Small intestine (tissue), 7 donors: ENCODE results near the gene CCDC167. TPM values are rescaled to one million over a fixed set of nuclear protein-coding genes. Genes with fewer than 3 reads are reported as not detected.
"Not testable (repeated sequence)": the region's sequence is repeated elsewhere in the genome, so short reads cannot be mapped to it uniquely, and the experiment has no call there.

Experiments used
- DNase-seq, 2 donors: peaks; one replicate each; pipeline versions ENCODE4 v3.0.0 to v3.0.0-alpha.2; 2013
- FAIRE-seq: peaks from 2 replicates; lab custom pipeline; 2012; peaks lifted over from hg19 to GRCh38; lab: Jason Lieb, UNC
- H3K27ac ChIP-seq, 3 donors: one replicate each; pipeline ENCODE4 v1.5.1; 2013; ENCODE audit warnings: low read length in 2 of 3, mild to moderate bottlenecking in 2 of 3, control low read depth in 1 of 3, inconsistent platforms in 1 of 3, low read depth in 1 of 3, moderate library complexity in 1 of 3
- H3K27me3 ChIP-seq, 3 donors: one replicate each; pipeline ENCODE4 v1.6.1; 2013; ENCODE audit warnings: low read length in 3 of 3, inconsistent platforms in 1 of 3; ENCODE audit not compliant: control insufficient read depth in 3 of 3, insufficient read depth in 3 of 3
- H3K36me3 ChIP-seq, 3 donors: one replicate each; pipeline ENCODE4 v1.6.1; 2013; ENCODE audit warnings: low read length in 3 of 3, inconsistent platforms in 1 of 3, low read depth in 1 of 3, mild to moderate bottlenecking in 1 of 3, moderate library complexity in 1 of 3; ENCODE audit not compliant: control insufficient read depth in 3 of 3, insufficient read depth in 2 of 3
- H3K4me1 ChIP-seq, 3 donors: one replicate each; pipeline ENCODE4 v1.6.1; 2013; ENCODE audit warnings: low read length in 2 of 3, inconsistent platforms in 1 of 3, low read depth in 1 of 3, mild to moderate bottlenecking in 1 of 3, moderate library complexity in 1 of 3; ENCODE audit not compliant: control insufficient read depth in 3 of 3, insufficient read depth in 2 of 3
- H3K4me3 ChIP-seq, 3 donors: one replicate each; pipeline ENCODE4 v1.5.1; 2013; ENCODE audit warnings: low read length in 3 of 3, control low read depth in 1 of 3, inconsistent platforms in 1 of 3, low read depth in 1 of 3, mild to moderate bottlenecking in 1 of 3, moderate library complexity in 1 of 3
- H3K9me3 ChIP-seq, 2 donors: one replicate each; pipeline ENCODE4 v1.6.1; 2013; ENCODE audit warnings: low read depth in 1 of 2, low read length in 1 of 2; ENCODE audit not compliant: control insufficient read depth in 2 of 2, insufficient read depth in 1 of 2
- WGBS, 3 donors: extraction: QIAGEN DNeasy Blood & Tissue Kit; methylation state at CpG; one replicate each; pipeline ENCODE4 v1.1.7; 2013; 5-methylcytosine and 5-hydroxymethylcytosine counted together
- polyA plus RNA-seq, 4 donors: library from polyadenylated mRNA; stranded (reverse) in 3 of 4; unstranded in 1 of 4; fragments of 200-250 nt in 3 of 4; fragments of 120-200 nt in 1 of 4; gene quantifications; one replicate each; pipeline versions ENCODE4 v1.2.1 to v1.2.3, GENCODE V29; 2013
- donor health status: healthy with polysubstance abuse.
- donor health status: control.
- donor health status: control.
- donor health status: Bipolar disorder and iron deficiency.
- donor health status: healthy.

The CCDC167 gene
- polyA plus RNA-seq, 4 donors = 14.2 to 54.3 (median 25.4) TPM

DNA sequence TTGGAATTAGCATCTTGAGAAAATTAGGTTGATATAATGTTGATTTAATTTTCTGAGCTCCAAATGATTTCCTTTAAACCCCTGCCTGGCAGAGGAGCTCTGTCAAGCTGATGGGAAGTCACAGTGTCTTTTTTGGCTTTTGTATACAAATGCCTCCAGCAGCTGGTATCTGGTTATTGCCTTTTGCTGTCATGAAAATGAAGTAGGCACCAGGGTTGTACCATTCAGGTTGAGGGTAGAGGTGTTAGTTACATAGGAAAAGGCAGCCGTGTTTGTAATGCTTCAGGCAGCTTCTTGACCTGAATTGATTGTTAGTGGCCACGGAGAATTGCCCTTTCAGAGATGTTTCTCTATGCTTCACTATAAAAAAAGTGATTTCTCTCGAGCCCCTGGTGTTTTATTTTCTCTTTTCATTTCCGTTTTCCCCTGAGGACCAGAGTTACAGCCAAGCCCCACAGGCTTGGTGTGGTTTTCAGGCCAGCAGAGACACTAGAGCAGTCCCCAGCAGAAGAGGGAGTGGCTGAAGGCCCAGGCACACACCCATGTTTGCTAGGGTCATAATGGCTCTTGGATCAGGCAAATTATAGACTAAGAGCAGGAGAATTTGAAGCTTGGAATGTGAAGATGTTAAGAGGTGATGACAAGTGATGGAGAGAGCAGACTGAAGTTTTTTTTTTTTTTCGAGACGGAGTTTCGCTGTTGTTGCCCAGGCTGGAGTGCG is 45.1 kb downstream of the CCDC167 start:
- Histone ChIP-seq H3K4me3 (no peak overlapping the region), H3K9me3 (no peaks in the 10 kb centered on the region), H3K27ac (no peak overlapping the region), H3K27me3 (no peaks in the 10 kb centered on the region), H3K4me1 (no peaks in the 10 kb centered on the region), H3K36me3 (peaks cover 13 to 51% (median 21%) of the 10 kb centered on the region in 3 donors)
- DNase-seq (peak in 1 of 2 donors; percentile 5), FAIRE-seq (no peak)
- 88 to 91% (median 91%) methylated on average over 8 of the region's 8 CpGs for WGBS, 3 donors

GRCh38 chr6:37452522-37452921 is 47.2 kb downstream of the CCDC167 start:
- DNase-seq (no peak), FAIRE-seq (no peak)
- 77 to 91% (median 87%) methylated on average over 3 of the region's 3 CpGs for WGBS, 3 donors
- no peaks in the 10 kb centered on the region for H3K4me1 ChIP-seq
- no peak overlapping the region for H3K27ac ChIP-seq
- peaks cover 10 to 55% (median 21%) of the 10 kb centered on the region in 3 donors for H3K36me3 ChIP-seq
- no peak overlapping the region for H3K4me3 ChIP-seq
- H3K27me3 ChIP-seq = no peaks in the 10 kb centered on the region
- no peaks in the 10 kb centered on the region for H3K9me3 ChIP-seq

- H3K27me3 ChIP-seq = no peaks in the 10 kb centered on the region
- no peaks in the 10 kb centered on the region for H3K4me1 ChIP-seq
- H3K36me3 ChIP-seq = peaks cover 11 to 54% (median 23%) of the 10 kb centered on the region in 3 donors
- 59 to 89% (median 82%) methylated on average over 2 of the region's 2 CpGs for WGBS, 3 donors
- H3K9me3 ChIP-seq = no peaks in the 10 kb centered on the region
- FAIRE-seq = no peak
- H3K27ac ChIP-seq = no peak overlapping the region
- H3K4me3 ChIP-seq = no peak overlapping the region
- no peak for DNase-seq
Measured at GRCh38 chr6:37451441-37452193, 48.1 kb downstream of the CCDC167 start.

DNA sequence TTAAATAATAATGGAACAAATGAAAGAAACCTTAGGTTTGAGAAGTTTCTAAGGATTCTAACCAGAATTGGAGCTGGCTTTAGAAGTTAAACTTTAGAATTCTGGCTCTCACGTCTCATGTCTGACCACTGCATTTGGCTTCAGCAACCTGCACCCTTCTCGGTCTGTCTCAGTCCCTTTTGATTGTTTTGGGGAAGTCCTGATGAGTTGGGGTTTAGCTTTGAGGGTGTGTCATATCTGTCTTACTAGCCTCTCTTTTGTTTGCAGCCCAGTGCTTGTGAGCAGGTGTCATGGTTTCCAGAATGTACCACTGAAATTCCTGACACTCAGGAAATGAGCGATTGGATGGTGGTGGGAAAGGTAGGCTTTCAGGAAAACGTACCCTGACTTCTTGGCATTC is 49.7 kb downstream of the CCDC167 start:
- WGBS, 3 donors = 86 to 89% (median 87%) methylated on average over 4 of the region's 4 CpGs
- H3K27me3 ChIP-seq = no peaks in the 10 kb centered on the region
- peaks cover 8 to 47% (median 22%) of the 10 kb centered on the region in 3 donors for H3K36me3 ChIP-seq
- no peak for FAIRE-seq
- H3K4me1 ChIP-seq = no peaks in the 10 kb centered on the region
- no peak overlapping the region for H3K27ac ChIP-seq
- no peak overlapping the region for H3K4me3 ChIP-seq
- no peak for DNase-seq
- H3K9me3 ChIP-seq = no peaks in the 10 kb centered on the region

DNA sequence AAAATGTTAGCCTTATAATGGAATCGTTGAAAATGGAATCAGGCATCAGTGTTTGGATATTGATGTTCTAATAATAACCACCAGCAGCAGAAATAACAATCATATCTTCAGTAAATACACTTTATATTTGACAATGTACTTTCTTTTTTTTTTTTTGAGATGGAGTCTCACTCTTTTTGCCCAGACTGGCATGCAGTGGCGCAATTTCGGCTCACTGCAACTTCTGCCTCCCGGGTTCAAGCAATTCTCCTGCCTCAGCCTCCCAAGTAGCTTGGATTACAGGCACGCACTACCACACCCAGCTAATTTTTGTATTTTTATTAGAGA is 56.5 kb downstream of the CCDC167 start:
- not testable (repeated sequence) for H3K9me3 ChIP-seq, H3K4me3 ChIP-seq, DNase-seq, H3K4me1 ChIP-seq, FAIRE-seq, H3K27me3 ChIP-seq
- peaks cover 7 to 31% (median 10%) of the 10 kb centered on the region in 3 donors for H3K36me3 ChIP-seq
- 69 to 83% (median 69%) methylated on average over 5 of the region's 5 CpGs for WGBS, 3 donors
- H3K27ac ChIP-seq = peak overlapping the region in 1 of 3 donors; percentile 42

DNA sequence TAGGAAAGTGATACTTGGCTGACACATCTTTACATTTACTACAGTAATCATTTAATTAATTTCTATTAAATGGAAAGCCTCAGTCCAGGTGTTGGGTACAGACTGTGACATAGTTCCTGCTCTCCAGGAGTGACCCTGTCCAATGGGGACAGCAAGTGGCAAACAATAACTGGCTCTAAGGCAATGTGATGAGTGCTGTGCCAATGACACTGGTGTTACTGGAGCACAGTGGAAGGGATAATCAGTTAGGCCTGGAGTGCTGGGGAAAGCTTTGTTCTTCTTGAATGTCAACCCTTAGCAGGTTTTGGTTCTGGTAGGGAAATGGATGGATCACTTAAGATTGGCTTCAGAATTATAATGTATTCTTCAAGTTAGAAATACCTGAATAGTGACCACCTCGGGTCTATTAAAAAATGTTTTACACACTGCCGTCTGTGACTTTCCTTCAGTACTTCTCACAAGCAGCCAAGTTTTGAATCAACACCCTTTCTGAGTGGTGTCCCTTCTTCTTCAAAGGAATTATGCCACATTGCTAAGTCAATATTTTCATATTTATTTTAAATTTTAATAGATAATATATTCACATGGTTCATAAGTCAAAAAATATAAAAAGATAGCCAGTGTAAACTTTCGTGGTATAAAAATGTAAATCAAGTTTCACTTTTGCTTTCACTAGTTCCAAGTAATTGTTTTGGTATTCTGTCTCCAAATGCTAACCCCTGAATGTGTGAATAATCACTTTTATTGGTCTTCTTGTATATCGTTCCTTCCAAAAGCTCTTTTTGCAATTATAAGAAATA is 57.1 kb downstream of the CCDC167 start:
- WGBS, 3 donors = 5 to 17% (median 5%) methylated on average over 4 of the region's 4 CpGs
- Histone ChIP-seq H3K36me3 (peaks cover 10 to 30% (median 11%) of the 10 kb centered on the region in 3 donors), H3K9me3 (no peaks in the 10 kb centered on the region), H3K4me1 (no peaks in the 10 kb centered on the region), H3K27ac (peak overlapping the region in 2 of 3 donors; percentile 54 to 65), H3K4me3 (no peak overlapping the region), H3K27me3 (no peaks in the 10 kb centered on the region)
- FAIRE-seq = no peak
- DNase-seq = peak; percentile 5 to 43

DNA sequence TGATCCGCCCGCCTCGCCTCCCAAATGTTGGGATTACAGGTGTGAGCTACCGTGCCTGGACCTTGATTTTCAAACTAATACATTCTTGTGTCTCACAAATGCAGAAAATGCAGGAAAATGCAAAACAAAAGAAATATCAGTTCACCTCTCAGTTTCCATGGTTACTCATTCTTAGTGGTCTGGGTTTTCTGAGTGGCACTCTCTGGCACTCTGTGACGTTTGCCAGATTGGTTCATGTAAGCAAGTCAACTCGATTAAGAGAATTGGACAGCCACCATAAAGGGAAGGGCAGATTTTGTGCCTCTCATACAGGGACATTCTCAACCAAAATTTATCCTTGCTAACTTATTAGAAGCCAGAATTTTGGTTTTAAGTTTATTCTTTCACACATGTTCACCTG is 58.0 kb downstream of the CCDC167 start:
- no peaks in the 10 kb centered on the region for H3K4me1 ChIP-seq
- no peaks in the 10 kb centered on the region for H3K27me3 ChIP-seq
- FAIRE-seq = no peak
- no peak for DNase-seq
- H3K9me3 ChIP-seq = no peaks in the 10 kb centered on the region
- H3K4me3 ChIP-seq = no peak overlapping the region
- H3K27ac ChIP-seq = no peak overlapping the region
- WGBS, 3 donors = 87 to 92% (median 88%) methylated on average over 6 of the region's 6 CpGs
- H3K36me3 ChIP-seq = peaks cover 9 to 29% (median 9%) of the 10 kb centered on the region in 3 donors

DNA sequence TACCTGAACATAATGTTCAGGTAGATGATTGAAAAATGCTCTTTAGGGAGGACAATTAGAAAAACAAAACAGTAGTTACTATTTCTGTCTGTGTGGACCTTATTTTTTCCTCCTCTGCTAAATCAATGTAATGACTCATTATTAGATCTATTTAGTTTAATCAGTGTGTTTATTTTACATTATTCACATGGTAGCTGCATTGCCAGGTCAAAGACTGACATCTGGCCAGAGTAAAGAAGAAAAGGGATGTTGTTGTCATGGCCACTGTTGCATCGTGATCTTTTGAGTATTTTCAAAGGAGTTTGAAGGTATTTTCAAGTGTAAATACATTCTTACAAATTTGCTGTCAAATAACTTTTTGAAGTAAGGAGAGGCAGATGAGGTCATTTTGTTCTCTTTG is 60.8 kb downstream of the CCDC167 start:
- Histone ChIP-seq H3K4me1 (peaks cover 0 to 2% (median 0%) of the 10 kb centered on the region in 3 donors), H3K36me3 (peaks cover 6 to 33% (median 9%) of the 10 kb centered on the region in 3 donors), H3K4me3 (no peak overlapping the region), H3K9me3 (no peaks in the 10 kb centered on the region), H3K27me3 (no peaks in the 10 kb centered on the region), H3K27ac (no peak overlapping the region)
- no peak for DNase-seq
- WGBS, 3 donors = 30 to 66% (median 65%) methylated on average over 1 of the region's 1 CpG
- no peak for FAIRE-seq
